GM21447 (cell line): ENCODE results near the gene LY86.

Experiments used
- ATAC-seq: cut with Tn5 transposase; IDR thresholded peaks from one replicate; pipeline ENCODE4 v1.9.1; 2021; ENCODE audit not compliant: unreplicated experiment

Gene LY86

DNA sequence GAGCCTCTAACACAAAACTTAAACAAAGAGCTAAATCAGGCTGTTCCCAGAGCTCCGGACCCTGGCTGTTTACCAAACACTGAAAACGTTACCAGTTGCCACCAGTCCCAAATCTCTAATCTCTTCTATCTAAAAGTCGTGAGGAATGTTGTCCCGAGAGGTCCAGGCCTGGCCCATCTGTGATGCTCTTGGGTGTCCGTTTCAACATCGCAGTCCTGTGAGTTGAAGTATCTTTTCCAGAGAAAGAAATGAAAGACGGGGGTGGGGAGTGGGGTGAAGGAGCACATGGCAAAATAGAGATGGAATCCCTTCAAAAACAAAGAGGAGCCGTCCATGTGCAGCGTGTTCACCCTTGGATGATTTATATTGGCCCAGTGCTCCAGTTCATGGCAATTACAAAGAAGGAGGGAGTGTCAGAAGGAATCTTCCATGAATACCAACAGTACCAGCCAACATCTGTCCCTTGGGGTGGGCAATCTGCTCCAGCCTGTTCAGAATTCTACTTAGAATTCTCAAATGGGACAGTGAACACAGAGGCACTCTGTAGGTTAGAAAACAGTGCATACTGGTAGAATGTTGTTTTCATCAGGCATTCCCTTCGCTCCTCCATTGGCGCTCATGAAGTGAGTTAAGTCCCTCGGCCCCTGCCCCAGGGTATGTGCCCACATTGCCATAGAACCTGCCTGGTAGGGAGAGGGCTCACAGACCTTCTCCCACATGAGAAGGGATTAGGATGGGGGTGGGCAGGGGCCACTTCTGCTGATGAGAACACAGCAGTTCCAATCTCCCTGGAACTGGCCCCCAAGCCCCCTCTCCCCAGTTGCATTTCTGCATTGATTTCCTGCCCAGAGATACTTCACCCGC lies 112.1 kb downstream of the LY86 start:
- no peak for ATAC-seq

- ATAC-seq, result no peak
Observed at GRCh38 chr6:6701864-6702263, 113.3 kb downstream of the LY86 start.

DNA sequence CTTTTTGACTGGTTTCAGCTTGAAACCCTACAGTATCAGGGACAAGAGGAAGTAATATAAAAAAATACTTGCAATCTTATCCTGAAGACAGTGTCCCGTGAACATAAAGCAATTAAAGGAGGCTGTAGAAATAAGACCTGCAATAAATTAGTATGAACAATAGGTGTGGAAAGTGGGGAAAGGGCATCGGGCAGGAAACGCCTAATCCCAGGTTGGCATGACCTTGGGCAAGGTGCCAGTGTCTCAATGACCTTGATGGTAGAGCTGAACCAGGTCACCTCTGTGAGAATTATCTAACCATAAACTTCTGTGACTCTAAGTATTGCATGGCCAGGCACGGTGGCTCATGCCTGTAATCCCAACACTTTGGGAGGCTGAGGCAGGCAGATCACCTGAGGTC lies 115.2 kb downstream of the LY86 start:
- ATAC-seq, result no peak
